Mucosa of rectum (tissue), 2 donors: ENCODE measurements around the gene RAB27A.

Source experiments
- H3K27ac ChIP-seq, 2 donors: one replicate each; pipeline ENCODE4 v1.7.0; 2013; ENCODE audit warnings: inconsistent platforms in 2 of 2, low read depth in 2 of 2, low read length in 2 of 2
- H3K27me3 ChIP-seq, 2 donors: one replicate each; pipeline ENCODE4 v1.7.0; 2013; ENCODE audit warnings: low read length in 2 of 2; ENCODE audit not compliant: control insufficient read depth in 2 of 2, insufficient read depth in 2 of 2
- H3K36me3 ChIP-seq, 2 donors: one replicate each; pipeline ENCODE4 v1.7.0; 2013; ENCODE audit warnings: low read length in 2 of 2; ENCODE audit not compliant: control insufficient read depth in 2 of 2, insufficient read depth in 2 of 2
- H3K4me1 ChIP-seq, 2 donors: one replicate each; pipeline ENCODE4 v1.7.0; 2013; ENCODE audit warnings: low read length in 2 of 2, mild to moderate bottlenecking in 1 of 2; ENCODE audit not compliant: control insufficient read depth in 2 of 2, insufficient read depth in 2 of 2
- H3K4me3 ChIP-seq, 2 donors: one replicate each; pipeline ENCODE4 v1.7.0; 2013; ENCODE audit warnings: low read length in 2 of 2
- H3K9ac ChIP-seq, 2 donors: one replicate each; pipeline ENCODE4 v1.7.0; 2013; ENCODE audit warnings: low read length in 2 of 2, low read depth in 1 of 2, mild to moderate bottlenecking in 1 of 2
- H3K9me3 ChIP-seq, 2 donors: one replicate each; pipeline ENCODE4 v1.7.0; 2013; ENCODE audit warnings: low read length in 2 of 2; ENCODE audit not compliant: control insufficient read depth in 2 of 2
- donor health status: healthy.
- donor health status: Normal muscosa, but diverticular disease.

The RAB27A gene

DNA sequence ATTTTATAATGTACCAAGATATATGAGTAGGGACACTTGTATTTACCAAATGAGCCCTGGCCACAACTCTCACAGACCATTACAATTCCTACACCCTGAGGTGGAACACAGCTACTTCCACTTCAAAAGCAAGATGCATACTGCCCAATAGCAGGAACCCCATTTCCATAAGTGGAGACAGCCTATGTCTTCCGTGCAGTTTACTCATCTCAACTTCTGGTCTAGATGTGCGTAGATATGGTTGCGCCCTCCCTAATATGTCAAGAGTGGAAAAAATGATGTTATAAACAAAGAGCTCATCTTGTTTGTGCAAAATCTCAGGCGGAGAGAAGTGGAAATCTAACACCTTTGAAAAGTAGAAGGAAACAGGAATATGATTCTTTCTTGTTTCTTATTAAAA lies 44.6 kb downstream of the RAB27A start:
- Histone ChIP-seq H3K4me3 (no peak overlapping the region), H3K27me3 (no peaks in the 10 kb centered on the region), H3K9ac (no peak overlapping the region), H3K36me3 (no peaks in the 10 kb centered on the region), H3K27ac (no peak overlapping the region), H3K9me3 (no peaks in the 10 kb centered on the region), H3K4me1 (peaks cover 0 to 21% of the 10 kb centered on the region in 2 donors)

- Histone ChIP-seq H3K4me3 (no peak overlapping the region), H3K9ac (no peak overlapping the region), H3K36me3 (no peaks in the 10 kb centered on the region), H3K9me3 (no peaks in the 10 kb centered on the region), H3K27me3 (no peaks in the 10 kb centered on the region), H3K4me1 (peaks cover 0 to 3% of the 10 kb centered on the region in 2 donors), H3K27ac (no peak overlapping the region)
Measured at GRCh38 chr15:55241891-55242290, 47.7 kb downstream of the RAB27A start.

- Histone ChIP-seq H3K36me3 (no peaks in the 10 kb centered on the region), H3K27ac (no peak overlapping the region), H3K4me3 (no peak overlapping the region), H3K9me3 (no peaks in the 10 kb centered on the region), H3K27me3 (no peaks in the 10 kb centered on the region), H3K4me1 (no peaks in the 10 kb centered on the region), H3K9ac (no peak overlapping the region)
Measured at GRCh38 chr15:55241186-55241585, 48.4 kb downstream of the RAB27A start.

DNA sequence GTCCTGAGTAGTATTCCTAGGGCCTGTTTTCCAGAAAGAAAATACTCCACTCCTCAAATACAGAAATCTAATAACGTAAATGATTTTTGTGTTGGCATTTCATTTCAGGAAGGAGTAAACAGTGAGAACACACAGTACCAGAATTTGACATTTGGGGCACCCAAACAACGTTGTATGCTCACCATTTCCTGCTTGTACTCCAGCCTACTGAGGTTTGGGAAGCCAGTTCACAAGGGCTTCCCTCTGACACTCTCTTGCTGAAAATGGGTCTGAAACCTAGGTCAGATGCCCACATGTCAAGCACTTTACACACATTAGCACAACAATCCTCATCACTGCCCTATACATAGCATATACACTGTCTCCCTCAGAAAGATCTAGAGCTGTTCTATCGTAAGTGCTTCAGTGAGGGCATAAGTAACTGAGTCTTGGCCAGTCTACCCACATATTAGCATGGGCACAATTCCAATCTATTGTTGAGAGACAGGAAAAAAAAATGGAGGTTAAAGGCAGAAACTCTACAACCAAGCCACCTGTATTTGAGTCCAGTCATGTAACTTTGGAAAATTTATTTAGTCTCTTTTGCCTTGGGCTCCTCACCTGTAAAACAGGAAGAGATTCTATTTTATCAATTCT lies 49.4 kb downstream of the RAB27A start:
- H3K36me3 ChIP-seq, result no peaks in the 10 kb centered on the region
- no peak overlapping the region for H3K4me3 ChIP-seq
- H3K9me3 ChIP-seq, result no peaks in the 10 kb centered on the region
- no peak overlapping the region for H3K9ac ChIP-seq
- no peaks in the 10 kb centered on the region for H3K4me1 ChIP-seq
- H3K27ac ChIP-seq, result no peak overlapping the region
- no peaks in the 10 kb centered on the region for H3K27me3 ChIP-seq

DNA sequence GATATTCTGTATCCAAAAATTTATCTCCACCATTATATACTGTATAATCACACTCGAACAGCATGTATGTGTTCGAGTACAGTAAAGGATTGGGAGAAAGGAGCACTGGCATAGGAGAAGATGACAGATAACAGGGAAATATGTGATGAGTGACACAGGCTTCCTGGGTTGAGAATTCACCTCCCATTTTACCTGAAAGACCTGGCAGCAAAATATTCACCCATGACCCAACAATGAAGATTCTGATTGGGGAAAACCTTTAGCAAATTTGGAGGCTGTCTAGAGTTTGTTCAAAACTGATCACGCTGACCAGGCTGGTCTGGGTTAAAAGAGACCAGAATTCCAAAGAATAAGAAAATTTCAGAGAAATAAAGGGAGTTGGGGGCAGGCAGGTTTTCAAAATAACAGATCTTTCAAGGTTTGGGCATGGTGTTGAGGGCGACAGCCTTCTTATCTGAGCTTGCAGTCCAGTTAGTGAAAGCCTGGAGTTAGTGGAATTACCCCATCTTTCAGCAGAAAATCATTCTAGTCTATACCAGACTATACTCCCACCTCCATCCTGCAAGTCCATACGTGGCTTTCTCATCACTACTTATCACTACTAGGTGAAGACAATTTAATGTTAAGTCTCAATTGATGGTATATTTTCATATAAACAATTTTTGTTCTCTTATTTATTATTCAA lies 50.0 kb downstream of the RAB27A start:
- Histone ChIP-seq H3K27ac (no peak overlapping the region), H3K36me3 (no peaks in the 10 kb centered on the region), H3K4me1 (no peaks in the 10 kb centered on the region)

DNA sequence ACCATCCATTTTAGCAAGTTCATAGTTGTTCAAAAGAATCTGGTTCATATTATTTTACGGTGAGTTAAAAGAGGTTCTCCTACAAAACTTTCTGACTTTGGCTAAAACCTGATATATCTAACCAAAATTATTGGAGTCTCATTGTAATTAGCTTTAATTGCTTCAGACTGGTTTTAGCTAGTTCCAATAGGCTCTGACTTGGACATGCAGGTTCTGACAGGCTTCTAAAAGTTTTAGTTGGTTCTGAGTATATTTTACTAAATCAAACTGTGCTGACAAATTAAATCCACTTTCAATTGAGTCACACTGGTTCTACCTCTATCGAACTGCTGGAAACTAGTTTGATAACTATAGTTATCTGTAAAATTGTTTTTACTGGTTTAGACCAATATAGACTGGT lies 50.7 kb downstream of the RAB27A start:
- Histone ChIP-seq H3K4me1 (no peaks in the 10 kb centered on the region), H3K9ac (no peak overlapping the region), H3K9me3 (no peaks in the 10 kb centered on the region), H3K36me3 (no peaks in the 10 kb centered on the region), H3K27ac (no peak overlapping the region), H3K4me3 (no peak overlapping the region), H3K27me3 (no peaks in the 10 kb centered on the region)

More for the DNA sequence above, 50.0 kb downstream of the RAB27A start:
- no peaks in the 10 kb centered on the region for H3K27me3 ChIP-seq
- H3K9me3 ChIP-seq, result no peaks in the 10 kb centered on the region
- H3K4me3 ChIP-seq, result no peak overlapping the region
- no peak overlapping the region for H3K9ac ChIP-seq

DNA sequence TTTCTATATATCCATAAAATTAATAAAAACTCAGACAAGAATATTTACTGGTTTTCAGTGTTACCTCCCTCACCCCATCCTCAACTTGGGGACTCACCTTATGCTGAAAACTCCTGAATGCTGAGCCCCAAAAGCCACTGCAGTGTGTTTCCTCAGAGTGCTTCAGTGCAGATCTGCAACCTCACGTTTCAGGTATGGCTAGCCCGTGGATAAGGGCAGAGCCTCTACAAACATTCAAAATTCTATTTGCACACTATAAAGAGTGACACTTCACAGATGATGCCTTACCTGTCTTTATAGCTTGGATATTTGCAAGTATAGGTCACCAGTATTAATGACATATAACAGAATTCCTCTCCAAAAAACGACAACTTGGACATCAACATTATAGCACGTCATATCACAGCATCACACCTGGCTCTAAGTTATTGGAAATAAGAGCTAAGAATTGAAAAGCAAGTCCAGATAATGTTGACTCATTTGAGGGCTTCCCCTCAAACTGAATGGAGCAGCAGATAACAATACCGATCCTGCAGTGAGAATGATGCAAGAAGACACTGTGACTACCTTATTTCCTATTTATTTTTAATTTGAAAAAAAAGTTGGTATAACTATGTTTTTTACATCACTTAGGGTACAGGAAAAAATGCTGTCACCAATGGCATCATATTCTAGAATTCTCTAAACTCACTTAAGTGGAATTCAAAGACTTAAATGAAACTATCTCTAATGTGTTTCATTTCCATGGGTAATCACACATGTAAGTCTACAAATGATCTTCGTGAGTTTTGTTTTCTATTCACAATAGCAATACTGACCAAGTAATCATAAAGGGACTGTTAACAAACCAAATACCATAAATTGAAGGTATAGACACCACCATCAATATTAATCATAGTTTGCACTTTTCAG lies 52.1 kb downstream of the RAB27A start:
- Histone ChIP-seq H3K27ac (peak overlapping the region in 1 of 2 donors; percentile 7), H3K9me3 (no peaks in the 10 kb centered on the region), H3K27me3 (no peaks in the 10 kb centered on the region), H3K4me1 (no peaks in the 10 kb centered on the region), H3K4me3 (peak overlapping the region; percentile 54 to 61), H3K9ac (peak overlapping the region in 1 of 2 donors; percentile 11), H3K36me3 (no peaks in the 10 kb centered on the region)

DNA sequence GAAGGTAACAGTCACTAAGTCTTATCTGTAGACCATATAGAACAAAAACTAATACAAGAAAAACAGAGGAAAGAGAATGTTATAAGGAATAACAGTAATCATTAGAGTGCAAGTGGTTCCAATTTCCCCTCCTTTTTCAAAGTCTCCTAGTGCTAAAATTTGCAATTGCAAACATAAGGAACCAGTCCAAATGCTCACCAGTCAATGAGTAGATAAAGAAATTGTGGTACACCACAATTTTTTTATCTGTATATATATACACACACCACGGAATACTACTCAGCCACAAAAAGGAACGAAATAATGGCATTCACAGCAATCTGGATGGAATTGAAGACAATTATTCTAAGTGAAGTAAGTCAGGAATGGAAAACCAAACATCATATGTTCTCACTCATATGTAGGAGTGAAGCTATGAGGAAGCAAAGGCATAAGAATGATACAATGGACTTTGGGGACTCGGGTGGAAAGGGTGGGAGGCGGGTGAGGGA lies 54.0 kb downstream of the RAB27A start:
- Histone ChIP-seq H3K27me3 (no peaks in the 10 kb centered on the region), H3K36me3 (no peaks in the 10 kb centered on the region), H3K27ac (no peak overlapping the region), H3K9me3 (no peaks in the 10 kb centered on the region), H3K4me1 (no peaks in the 10 kb centered on the region), H3K9ac (no peak overlapping the region), H3K4me3 (peak overlapping the region in 1 of 2 donors; percentile 22)

- no peak overlapping the region for H3K9ac ChIP-seq
- H3K4me1 ChIP-seq, result no peaks in the 10 kb centered on the region
- no peaks in the 10 kb centered on the region for H3K9me3 ChIP-seq
- H3K36me3 ChIP-seq, result no peaks in the 10 kb centered on the region
- H3K27ac ChIP-seq, result no peak overlapping the region
- H3K27me3 ChIP-seq, result no peaks in the 10 kb centered on the region
- no peak overlapping the region for H3K4me3 ChIP-seq
Measured at GRCh38 chr15:55234800-55235104, 54.9 kb downstream of the RAB27A start.
